ENCODE measurements around the gene CFAP299. TPM values are rescaled to one million over a fixed set of nuclear protein-coding genes. Genes with fewer than 3 reads are reported as not detected.

CFAP299 gene
- total RNA-seq, 1 donor from 2014 or later, result not detected

GRCh38 chr4:80839792-80840191 lies 504.3 kb downstream of the CFAP299 start:
- no peak for DNase-seq

GRCh38 chr4:80840396-80840795 lies 504.9 kb downstream of the CFAP299 start:
- no peak for DNase-seq

- DNase-seq, result no peak
Measured at GRCh38 chr4:80841587-80842281, 506.2 kb downstream of the CFAP299 start.

- DNase-seq, result no peak
Measured at GRCh38 chr4:80846210-80846609, 510.7 kb downstream of the CFAP299 start.

GRCh38 chr4:80852061-80852460 lies 516.5 kb downstream of the CFAP299 start:
- DNase-seq, result no peak

- no peak for DNase-seq
Measured at GRCh38 chr4:80873571-80873970, 538.0 kb downstream of the CFAP299 start.

- DNase-seq, result no peak
Measured at GRCh38 chr4:80874979-80875378, 539.4 kb downstream of the CFAP299 start.

- no peak for DNase-seq
Measured at GRCh38 chr4:80875642-80876041, 540.1 kb downstream of the CFAP299 start.

- DNase-seq, result no peak
Measured at GRCh38 chr4:80876810-80877209, 541.3 kb downstream of the CFAP299 start.

- no peak for DNase-seq
Measured at GRCh38 chr4:80878218-80878617, 542.7 kb downstream of the CFAP299 start.

GRCh38 chr4:80897537-80898303 lies 562.2 kb downstream of the CFAP299 start:
- no peak for DNase-seq

GRCh38 chr4:80900908-80901307 lies 565.4 kb downstream of the CFAP299 start:
- no peak for DNase-seq

GRCh38 chr4:80903020-80903419 lies 567.5 kb downstream of the CFAP299 start:
- DNase-seq, result no peak

GRCh38 chr4:80909938-80910337 lies 574.4 kb downstream of the CFAP299 start:
- DNase-seq, result no peak

- DNase-seq, result no peak
Measured at GRCh38 chr4:80911458-80911857, 575.9 kb downstream of the CFAP299 start.

GRCh38 chr4:80912350-80912749 lies 576.8 kb downstream of the CFAP299 start:
- no peak for DNase-seq

- DNase-seq, result no peak
Measured at GRCh38 chr4:80913381-80913780, 577.9 kb downstream of the CFAP299 start.

- no peak for DNase-seq
Measured at GRCh38 chr4:80916770-80917169, 581.2 kb downstream of the CFAP299 start.

GRCh38 chr4:80918004-80918403 lies 582.5 kb downstream of the CFAP299 start:
- no peak for DNase-seq

GRCh38 chr4:80921441-80921840 lies 585.9 kb downstream of the CFAP299 start:
- DNase-seq, result no peak

- no peak for DNase-seq
Measured at GRCh38 chr4:80922941-80923340, 587.4 kb downstream of the CFAP299 start.

GRCh38 chr4:80925293-80925692 lies 589.8 kb downstream of the CFAP299 start:
- no peak for DNase-seq

GRCh38 chr4:80926446-80926845 lies 590.9 kb downstream of the CFAP299 start:
- no peak for DNase-seq

- DNase-seq, result no peak
Measured at GRCh38 chr4:80926891-80927290, 591.4 kb downstream of the CFAP299 start.

Measured in skin of body (tissue), 2 donors.